Erythroblast (primary cell): ENCODE data around the gene ATP6V1F.

ENCODE experiments used
- GATA1 ChIP-seq: IDR thresholded peaks from 2 replicates; pipeline ENCODE4 v1.6.1; 2011; ENCODE audit warnings: low read depth, mild to moderate bottlenecking, control low read depth, low read length, moderate library complexity
- POLR2A ChIP-seq: IDR thresholded peaks from 2 replicates; pipeline ENCODE4 v1.6.1; 2011; ENCODE audit warnings: mild to moderate bottlenecking, low read length

GRCh38 chr7:128829391-128830166 lies 33.1 kb upstream of the ATP6V1F start:
- TF ChIP-seq POLR2A: no peak
- no peak for TF ChIP-seq GATA1
